NCI-H524 (cell line): Measurements from ENCODE around the gene ADGRB2.

Experiments used
- DNase-seq, 2 experiments: peaks; one replicate each; lab custom pipeline; 2025; lab: John Stamatoyannopoulos, UW

The ADGRB2 gene

DNA sequence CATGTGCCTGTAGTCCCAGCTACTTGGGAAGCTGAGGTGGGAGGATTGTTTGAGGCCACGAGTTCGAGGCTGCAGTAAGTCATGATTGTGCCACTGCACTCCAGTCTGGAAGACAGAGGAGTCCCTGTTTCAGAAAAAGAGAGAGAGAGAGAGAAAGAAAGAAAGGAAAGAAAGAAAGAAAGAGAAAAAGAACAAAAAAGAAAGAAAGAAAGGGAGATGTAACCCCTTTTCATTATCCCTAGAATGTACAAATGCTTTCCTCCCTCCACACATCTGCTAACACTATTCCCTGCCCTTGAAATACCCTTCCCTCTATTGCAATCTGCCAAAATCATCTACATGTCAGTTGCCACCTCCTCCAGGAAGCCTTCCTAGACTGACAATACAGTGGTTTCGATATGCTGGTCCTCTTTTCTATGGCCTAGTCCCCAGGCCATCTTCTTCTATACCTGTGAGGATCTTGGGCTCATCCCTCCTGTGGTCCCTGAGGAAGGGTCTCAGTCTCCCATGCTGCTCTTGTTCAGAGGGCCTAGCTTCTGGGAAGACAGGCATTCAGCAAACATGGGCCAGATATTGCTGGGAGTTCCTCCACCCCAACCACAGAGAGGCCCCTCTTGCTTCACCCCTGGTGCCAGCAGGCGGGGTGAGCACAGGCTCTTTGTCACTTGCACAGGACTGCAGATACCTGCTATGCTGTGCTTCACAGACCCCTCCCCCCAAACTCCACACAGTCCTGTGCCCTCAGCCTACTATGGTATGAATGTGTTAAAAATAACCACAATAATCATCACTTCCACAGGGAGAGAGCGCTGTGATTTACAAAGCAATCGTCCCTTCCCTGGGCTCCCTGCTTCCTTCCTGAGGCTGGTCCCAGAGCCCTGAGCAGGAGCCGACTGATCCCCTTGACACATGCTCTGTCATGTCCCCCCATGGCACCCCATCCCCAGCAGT, 14.1 kb downstream of the ADGRB2 start:
- DNase-seq, result no peak

DNA sequence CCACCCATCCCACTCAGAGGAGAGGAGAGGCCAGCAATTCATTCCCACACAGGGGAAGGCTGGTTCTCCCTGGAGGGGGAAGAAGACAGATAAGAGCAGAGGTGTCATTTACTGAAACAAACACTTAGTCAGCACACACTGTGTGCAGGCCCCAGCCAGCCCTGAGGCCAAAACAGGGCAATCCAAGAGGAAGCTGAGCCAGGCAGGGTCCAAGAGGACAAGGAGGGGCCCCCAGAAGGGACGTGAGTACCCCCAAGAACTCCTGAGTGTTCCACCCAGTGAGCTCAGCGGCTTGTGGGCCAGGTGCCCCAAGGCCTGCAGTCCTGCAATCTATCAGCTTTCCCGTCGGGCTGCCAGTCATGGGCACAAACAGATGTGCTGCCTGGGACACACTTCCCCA, 15.8 kb downstream of the ADGRB2 start:
- DNase-seq, result no peak

DNA sequence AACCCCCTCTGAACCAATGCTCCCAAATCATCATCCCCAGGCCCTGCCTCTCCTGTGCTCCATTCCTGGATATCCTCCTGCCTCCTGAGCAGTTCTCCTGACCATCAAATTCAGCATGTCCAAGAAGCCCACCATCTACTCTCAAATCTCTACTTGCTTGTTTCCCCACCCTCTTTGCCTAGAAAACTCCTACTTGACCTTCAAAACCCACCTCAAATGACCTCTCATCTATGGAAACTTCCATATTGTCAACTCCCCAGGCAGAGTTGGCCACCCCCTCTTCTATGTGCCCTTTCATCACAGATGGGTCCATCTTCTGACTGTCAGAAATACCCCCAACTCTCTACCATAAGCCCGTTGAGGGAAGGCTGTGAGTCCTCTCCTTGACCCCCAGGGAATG, 16.8 kb downstream of the ADGRB2 start:
- DNase-seq, result no peak

DNA sequence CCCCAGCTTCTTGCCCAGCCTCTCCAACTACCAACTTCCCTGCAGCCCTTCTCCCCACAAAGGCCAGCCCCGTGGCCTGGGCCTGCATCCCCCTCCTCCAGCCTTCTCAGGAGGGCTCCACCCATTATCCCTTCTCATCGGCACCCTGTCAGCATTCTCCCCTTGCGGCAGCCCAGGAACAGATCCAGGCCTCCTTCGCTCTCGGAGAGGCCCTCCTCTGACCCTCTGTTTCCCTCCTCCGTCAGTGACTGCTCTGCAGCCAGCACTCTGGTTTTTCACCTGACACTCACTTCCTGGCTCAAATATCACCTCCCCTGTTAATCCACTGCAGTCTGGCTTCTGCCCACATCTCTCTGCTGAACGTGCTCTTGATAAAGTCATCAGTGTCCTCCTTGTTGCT, 17.5 kb downstream of the ADGRB2 start:
- DNase-seq, result no peak

DNA sequence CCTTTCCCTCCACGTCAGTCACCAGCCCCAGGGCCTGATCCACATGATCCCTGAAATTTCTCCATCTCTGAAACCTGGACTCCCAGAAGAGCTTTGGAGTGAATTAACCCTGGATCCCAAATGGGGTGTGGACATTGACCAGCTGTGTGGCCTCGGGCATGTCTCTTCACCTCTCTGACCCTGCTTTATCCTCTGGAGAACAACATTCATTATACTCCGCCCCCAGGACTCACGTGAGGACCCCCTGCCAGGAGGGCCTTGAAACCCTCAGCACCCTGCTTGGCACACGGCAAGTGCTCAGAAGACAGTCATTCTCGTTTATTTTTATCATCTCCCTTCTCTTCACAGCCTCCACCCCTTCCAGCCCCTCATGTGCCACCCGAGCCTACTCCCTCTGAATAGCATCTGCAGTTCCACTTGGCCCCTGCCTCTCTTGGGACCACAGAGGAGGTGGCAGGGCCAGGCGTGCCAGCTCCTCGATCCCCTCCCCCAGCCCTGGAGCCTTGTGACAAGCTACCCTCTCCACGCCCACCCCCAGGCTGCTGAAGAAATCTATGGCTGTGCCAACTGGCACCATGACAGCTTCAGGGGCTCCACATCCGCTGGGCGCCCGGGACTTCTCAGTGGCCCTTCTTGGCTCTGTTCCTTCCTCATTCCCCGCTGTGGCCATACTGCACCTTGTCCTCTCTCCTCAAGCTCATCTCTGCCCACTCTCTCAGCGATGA, 18.0 kb downstream of the ADGRB2 start:
- no peak for DNase-seq

DNA sequence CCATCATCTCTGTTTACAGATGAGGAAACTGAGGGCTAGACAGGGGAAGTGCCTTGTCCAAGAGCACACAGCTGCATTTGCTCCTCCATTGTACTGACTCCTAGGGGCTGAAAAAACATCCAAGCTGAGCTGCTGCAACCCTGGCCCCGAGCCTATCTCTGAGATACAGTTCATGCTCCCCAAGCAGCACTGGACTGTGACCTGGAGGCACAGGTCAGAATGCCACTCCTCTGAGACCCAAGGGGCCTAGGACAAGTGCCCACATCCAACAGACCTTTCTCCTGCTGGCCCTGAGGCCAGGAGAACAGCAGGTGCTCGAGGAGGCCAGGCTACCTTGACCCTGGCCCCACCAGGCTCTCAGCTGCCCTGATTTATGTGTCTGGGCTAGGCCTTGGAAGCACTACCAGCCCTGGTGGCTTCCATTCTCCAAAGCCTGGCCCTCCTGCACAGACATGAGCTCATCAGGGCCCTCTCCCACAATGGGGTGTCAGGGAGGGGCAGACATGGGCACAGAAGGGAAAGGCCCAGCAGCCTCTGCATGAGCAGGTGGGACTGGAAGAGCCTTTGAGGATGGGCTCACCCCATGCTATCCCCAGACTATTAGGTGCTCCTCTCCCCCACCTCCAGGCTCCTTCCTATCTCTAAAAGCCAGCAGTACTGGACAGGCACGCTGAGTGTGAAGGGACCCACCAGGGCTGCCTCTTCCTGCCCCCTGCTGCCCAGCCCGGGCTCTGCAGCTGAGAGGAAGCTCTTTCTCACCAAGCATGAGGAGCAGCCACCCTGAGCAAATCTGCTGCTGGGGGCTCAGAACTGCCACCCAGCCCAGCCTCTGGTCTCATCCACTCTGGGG, 18.8 kb downstream of the ADGRB2 start:
- peak in 1 of 2 experiments; percentile 43 for DNase-seq

DNA sequence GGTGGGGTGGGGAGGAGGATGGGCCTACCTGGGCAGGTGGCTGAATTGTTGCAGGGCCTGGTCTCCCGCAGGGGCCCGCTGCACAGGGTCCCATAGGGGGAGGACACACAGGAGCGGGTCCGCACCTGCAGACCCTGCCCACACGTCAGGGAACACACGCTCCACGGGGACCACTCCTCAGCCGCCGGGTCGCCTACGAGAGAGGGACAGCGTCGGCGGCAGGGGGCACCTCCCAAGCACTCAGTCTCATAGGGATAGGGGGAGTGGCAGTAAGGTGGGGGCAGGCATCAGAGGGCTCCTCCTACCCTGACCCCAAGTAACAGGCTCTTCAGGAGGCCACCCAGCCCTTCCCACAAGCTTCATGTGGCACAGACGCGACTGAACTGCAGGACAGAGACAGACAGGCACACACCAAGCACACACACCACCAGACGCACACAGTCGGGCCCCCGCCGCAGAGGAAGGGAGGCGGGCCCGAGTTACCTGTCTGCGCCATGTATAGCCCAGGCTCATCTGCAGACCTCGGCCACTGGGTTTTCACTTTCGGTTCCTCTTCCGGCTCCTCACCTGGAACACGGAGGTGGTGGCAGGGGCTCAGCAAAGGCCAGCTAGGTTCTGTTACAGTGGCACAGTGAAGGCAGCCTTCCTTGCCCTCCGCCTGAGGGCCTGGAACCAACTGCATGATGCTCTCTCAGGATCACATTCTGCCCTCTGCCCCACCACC, 19.8 kb downstream of the ADGRB2 start:
- DNase-seq, result no peak

DNA sequence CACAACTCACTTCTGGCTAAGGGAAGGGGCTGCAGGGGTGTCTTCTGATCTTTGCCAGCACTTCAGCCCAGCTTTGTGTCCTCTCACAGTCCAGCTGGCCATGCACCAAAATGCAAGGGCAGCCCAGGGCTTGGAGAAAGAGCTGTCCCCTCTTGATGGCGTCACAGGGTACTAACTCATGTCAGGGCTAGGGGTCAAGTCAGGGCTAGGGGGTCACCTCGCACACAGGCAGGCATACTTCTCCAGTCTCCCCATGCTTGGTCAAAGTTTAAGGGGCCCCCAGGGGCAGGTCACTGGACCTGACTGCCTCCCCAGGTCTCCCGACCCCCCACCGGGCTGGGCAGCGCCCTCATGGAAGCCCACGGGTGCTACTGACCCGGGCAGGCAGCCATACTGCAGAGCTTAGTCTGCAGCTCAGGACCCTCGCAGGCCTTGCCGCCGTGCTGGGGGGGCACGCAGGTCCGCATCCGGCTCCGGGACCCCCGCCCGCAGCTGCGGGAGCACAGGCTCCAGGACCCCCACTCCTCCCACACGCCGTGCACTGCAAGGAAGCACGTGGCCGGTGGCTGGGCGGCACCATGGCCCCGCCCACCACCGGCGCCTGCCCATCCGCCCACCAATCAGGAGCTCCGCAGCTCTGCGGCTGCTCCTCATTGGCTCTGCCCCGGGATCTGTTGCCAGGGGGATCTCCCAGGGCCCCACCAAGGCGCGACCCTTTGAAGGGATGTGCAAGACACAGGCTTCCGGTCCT, 21.5 kb downstream of the ADGRB2 start:
- no peak for DNase-seq

DNA sequence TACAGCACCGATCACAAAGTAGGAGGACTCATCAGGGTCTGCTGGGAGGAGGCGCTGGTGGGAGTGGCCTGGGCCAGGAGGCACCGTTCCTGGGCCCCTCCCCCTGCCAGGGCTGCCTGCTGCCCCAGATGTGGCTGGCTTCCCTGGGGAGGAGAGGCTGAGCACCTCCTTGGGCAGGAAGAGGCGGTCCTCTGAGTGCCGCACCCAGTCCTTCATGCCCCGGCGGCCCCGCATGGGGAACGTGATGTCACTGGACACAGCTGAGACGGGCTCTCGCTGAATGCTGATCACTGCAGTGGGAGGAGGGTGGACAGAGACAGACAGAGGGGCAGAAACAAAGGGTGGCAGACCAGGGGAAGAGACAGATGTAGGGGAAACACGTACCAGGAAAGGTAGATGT, 24.8 kb downstream of the ADGRB2 start:
- no peak for DNase-seq

DNA sequence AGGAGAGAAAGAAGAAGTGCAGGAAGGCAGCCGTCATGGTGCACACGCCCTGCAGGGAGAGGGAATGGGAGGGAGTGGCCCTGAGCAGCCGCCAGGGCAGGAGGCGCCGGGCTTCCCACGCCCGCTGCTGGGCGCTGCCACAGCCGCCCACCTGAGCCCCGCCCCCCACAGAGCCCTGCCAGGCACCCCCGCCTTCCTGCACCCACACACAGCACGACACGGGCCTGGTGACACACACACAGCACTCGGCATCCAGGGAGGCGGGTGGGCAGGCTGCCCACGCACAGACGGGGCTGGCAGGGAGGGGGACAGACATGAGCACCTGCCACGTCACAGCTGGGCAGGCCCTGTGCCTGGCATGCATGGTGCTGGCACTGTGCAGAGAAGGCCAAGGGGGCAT, 27.5 kb downstream of the ADGRB2 start:
- no peak for DNase-seq

DNA sequence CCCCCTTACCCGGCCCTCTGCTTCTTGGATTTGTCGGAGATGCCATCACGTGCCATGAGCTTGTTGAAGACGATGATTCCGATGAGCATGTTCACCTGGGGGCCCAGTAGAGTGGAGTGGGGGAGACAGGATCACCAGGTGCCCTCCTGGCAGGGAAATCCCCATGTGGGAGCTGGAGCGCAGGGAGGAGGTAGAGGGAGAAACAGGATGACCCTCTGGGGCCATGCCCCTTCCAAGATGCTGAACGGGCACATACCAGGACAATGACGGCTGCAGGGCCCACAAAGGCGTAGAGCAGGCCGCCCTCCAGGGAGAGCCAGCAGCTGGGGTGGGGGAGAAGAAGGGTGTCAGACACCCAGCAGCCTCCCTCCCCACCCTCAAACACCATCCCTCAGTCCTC, 28.6 kb downstream of the ADGRB2 start:
- no peak for DNase-seq

DNA sequence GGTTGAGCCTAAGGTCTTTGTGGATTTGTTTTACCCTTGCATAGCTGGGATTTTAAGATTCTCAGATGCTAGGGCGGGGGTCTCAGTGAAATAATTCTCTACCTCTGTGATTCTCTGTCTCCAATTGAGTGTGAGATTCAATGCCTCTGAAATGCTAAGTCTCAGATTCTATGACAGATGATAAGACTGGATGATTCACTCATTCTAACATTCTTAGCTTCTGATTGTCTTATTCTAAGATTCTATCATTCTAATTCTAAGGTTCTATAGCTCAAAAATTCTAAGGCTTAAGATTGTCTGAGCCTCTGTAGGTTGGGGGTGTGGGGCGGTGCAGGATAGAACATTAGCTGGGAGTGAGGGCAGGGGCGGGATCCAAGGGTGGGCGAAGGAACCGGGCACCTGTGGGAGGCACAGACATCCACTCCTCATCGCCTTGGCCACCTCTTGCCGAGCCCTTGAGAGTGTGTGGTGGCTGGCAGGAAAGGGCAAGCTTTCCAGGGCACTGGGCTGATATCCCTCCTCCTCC, 29.5 kb downstream of the ADGRB2 start:
- DNase-seq, result no peak

DNA sequence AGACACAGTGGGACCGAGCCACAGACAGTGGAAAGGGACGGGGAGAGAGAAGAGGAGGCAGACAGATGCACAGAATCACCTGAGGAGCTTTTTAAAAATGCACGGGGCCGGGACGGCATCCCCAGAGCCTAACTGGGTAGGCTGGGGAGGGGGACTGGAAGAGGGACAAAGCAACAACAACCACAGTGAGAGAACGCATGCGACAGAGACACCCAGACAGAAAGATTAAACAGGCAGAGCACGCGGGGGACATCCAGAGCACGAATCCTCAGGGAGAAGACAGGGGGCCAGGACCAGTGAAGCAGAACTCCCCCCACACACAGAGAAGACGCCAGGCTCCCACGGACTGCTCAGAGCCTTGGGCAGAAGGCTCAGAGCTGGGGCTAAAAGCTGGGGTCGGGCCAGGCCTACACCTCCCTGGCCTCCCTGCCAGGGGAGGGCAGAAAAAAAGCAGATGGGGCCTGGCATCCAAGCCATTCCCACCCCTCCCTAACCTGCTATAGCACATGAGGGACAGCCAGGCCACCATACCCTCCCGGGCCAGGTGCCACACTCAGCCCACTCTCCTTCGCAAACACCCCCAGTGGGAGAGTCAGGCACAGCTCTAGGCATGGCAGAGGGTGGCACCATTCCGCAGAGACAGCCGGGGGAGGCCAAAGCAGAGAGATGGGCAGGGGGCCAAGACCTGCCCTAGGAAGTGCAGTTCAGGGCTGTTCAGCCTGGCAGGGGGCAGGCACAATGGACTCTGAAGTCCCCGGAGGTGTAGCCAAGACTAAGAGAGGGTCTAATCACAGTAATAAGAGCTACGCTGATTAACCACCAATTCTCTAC, 30.5 kb downstream of the ADGRB2 start:
- no peak for DNase-seq

DNA sequence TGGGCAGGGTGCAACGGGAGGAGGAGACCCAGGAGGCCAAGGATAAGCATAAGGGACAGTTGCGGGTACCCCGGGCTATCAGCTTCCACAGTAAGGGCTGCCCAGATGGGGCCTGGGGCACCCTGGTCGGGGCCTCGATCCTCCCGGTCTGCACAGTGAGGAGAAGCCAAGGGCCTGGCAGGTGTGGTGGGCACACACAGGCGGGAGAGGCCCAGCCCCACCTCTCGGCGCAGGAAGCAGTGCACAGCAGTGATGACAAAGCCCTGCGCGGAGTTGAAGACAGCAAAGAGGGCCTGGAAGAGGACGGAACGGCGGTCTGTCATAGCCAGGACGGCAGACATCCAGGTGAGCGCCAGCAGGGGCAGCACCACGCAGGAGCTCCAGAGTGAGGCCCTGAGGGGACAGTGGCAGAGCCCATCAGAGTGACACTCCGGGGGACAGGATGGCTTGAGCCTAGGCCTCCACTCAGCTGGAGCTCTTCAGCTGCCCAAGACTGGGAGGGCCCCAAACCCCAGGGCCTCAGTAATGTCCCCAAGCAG, 31.3 kb downstream of the ADGRB2 start:
- no peak for DNase-seq

DNA sequence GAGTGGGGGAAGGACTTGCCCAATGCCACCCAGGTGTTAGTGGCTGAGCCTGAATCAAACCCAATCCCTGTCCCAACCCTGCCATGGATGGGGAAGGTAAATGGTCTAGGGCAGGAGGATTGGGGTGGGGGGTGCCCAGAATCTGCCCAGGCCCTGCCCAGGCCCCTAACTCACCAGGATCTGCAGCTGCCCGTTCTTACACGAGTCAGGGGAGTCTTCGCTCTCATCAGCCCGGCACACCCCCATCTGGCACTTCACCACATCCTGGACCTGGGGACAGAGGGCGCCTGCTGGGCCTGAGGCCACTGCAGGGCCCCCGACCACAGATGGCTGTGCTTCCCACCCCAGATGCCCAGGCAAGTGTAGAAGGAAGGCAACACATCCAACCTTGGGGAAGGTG, 31.8 kb downstream of the ADGRB2 start:
- DNase-seq, result no peak

DNA sequence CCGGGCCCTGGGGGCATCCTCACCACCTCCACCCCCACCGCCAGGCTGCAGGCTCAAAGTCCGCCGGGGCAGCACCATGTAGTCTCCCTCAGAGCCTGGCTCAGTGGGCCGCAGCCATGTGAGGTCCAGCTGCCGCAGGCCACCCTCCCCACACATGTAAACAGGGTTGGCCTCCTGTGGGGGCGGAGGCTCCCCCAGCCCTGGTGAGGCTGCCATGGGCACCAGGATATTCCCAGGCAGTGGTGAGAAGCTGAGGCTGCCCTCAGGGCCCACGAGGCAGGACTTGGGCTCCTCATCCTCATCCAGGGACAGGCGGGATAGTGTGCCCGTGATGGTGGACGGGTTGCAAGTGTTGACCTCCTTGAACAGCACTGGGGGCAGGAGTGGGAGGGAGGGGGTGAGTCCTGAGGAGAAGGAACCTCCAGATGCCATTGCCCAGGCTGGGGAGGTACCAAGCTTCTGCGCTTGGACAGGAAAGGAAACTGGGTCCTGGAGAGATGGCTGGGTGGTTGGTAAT, 33.0 kb downstream of the ADGRB2 start:
- DNase-seq, result no peak

DNA sequence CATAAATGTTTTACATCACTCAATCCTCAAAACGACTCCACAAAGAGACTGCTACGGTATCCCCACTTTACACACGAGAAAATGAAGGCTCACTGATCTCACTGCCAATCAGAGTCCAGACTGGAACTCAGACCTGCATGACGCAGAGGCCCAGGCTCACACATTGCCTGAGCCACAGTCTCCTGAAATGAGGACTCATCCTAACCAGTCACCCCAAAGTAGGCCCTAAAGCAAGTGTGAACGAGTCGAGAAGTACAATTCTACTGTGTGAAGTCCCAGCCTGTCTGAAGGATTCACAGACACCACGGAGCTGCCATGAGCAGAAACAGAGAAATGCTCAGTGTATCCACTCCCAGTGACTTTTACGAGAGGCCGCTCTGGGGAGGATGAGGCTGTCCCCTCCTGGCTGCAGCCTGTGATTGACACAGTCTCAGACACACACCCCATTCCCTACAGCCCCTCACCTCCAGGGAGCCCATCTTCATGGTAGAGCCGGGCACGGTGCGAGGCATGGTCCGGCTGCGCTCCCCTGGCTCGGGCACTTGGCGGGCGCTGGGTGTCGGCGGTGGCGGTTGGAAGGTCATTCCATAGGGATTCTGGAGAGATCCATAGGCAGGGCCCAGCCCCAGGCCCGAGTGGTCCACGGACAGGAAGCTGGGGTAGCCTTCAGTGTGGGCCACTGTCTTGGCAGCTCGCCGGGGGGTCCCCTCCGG, 33.6 kb downstream of the ADGRB2 start:
- DNase-seq, result no peak

DNA sequence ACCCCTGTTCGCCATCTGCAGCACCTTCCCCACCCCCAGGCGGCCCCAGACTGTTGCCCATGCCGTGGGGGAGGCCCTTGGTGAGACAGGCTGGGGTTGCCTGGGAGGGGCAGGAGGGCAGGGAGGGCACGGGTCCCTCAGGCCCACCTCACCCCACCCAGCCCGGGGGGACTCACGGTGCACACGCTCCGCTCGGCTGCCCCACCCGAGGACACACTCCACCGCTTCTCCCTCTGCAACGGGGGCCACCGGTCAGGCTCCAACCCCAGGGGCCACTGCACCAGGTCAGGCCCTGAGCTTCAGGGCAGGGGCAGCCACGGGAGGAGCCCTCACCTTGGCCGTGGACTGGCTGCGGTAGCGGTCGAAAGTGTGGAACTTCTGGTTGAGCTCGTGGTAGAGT, 36.3 kb downstream of the ADGRB2 start:
- no peak for DNase-seq

DNA sequence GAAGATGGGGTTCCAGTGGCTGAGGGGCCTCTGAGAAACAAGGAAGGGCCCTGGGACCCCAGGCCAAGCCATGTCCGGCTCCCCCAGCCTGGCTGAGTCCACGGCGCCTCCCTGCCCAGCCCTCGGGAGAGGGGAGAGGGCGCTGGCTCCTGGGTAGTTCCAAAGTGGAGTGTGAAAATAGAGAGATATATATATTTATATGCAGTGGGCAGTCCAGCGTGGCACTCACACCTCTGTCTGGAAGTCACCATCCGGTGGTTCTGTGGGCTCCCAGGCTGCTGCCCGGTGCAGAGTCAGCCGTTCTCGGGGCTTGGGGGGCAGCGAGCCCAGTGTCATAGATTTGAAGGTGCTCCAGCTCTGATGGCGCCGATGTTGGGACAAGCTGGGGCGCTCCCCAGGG, 36.9 kb downstream of the ADGRB2 start:
- DNase-seq, result no peak
